ENCODE data around the gene ARL8A.

GRCh38 chr1:202156590-202156989, 12.1 kb upstream of the ARL8A start:
- TF ChIP-seq CTCF (IDR thresholded peaks at IDR 0.05; ENCODE audit: poor library complexity), result no peak
- TF ChIP-seq EZH2 (IDR thresholded peaks at IDR 0.05; ENCODE audit: borderline replicate concordance), result no peak

Measured in hepatocyte (in vitro differentiated cells).